Loucy (cell line): Measurements from ENCODE around the gene ADAM22.
A peak's percentile ranks its signal among the peaks of the same experiment; 100 is the strongest.

Experiments
- H2AFZ ChIP-seq: fragments of 200-600 bp; sonication (generic); 2 replicates; pipeline ENCODE4 v1.6.0; 2016; ENCODE audit warnings: antibody characterized with exemption, mild to moderate bottlenecking, low read length, moderate library complexity
- H3F3A ChIP-seq: fragments of 200-600 bp; 2 replicates; pipeline ENCODE4 v1.6.0; 2016; ENCODE audit warnings: antibody characterized with exemption, low read depth, mild to moderate bottlenecking
- H3K27me3 ChIP-seq: fragments of 200-600 bp; sonication (generic); 2 replicates; pipeline ENCODE4 v1.6.1; 2014; ENCODE audit warnings: low read length, mild to moderate bottlenecking; ENCODE audit not compliant: insufficient read depth, poor library complexity, severe bottlenecking
- H3K36me3 ChIP-seq: fragments of 200-600 bp; sonication (generic); 2 replicates; pipeline ENCODE4 v1.6.1; 2016; ENCODE audit warnings: low read length; ENCODE audit not compliant: insufficient read depth
- H3K4me1 ChIP-seq: fragments of 200-600 bp; sonication (generic); 2 replicates; pipeline ENCODE4 v1.5.1; 2014; ENCODE audit warnings: low read length, mild to moderate bottlenecking; ENCODE audit not compliant: insufficient read depth, poor library complexity, severe bottlenecking
- H3K4me2 ChIP-seq: fragments of 200-600 bp; sonication (generic); 2 replicates; pipeline ENCODE4 v1.6.0; 2014; ENCODE audit warnings: antibody characterized with exemption, low read length, low read depth, mild to moderate bottlenecking; ENCODE audit not compliant: poor library complexity, severe bottlenecking
- H3K4me3 ChIP-seq: fragments of 200-600 bp; sonication (generic); 2 replicates; pipeline ENCODE4 v1.5.1; 2014; ENCODE audit warnings: low read length, mild to moderate bottlenecking, mixed read lengths; ENCODE audit not compliant: poor library complexity, severe bottlenecking
- H3K79me2 ChIP-seq: fragments of 200-600 bp; sonication (generic); 2 replicates; pipeline ENCODE4 v1.6.1; 2014; ENCODE audit warnings: low read length; ENCODE audit not compliant: insufficient read depth
- H3K9ac ChIP-seq: fragments of 200-600 bp; sonication (generic); 2 replicates; pipeline ENCODE4 v1.6.0; 2014; ENCODE audit warnings: mild to moderate bottlenecking, low read depth, low read length, moderate library complexity; ENCODE audit not compliant: poor library complexity, severe bottlenecking
- H3K9me2 ChIP-seq: fragments of 200-600 bp; sonication (generic); replicated peaks from 2 replicates; pipeline ENCODE4 v1.6.1; 2016; ENCODE audit warnings: low read depth, low read length, mixed read lengths
- H3K9me3 ChIP-seq: fragments of 200-600 bp; sonication (generic); 2 replicates; pipeline ENCODE4 v1.6.1; 2014; ENCODE audit warnings: mild to moderate bottlenecking, antibody characterized with exemption, low read length, low read depth; ENCODE audit not compliant: insufficient read depth
- H4K20me1 ChIP-seq: fragments of 200-600 bp; sonication (generic); 2 replicates; pipeline ENCODE4 v1.6.0; 2014; ENCODE audit warnings: antibody characterized with exemption, low read length, mild to moderate bottlenecking; ENCODE audit not compliant: insufficient read depth, poor library complexity, severe bottlenecking
- CTCF ChIP-seq: fragments of 200-600 bp; sonication (generic); conservative IDR thresholded peaks from 2 replicates; pipeline ENCODE4 v1.5.1; 2014; ENCODE audit warnings: mild to moderate bottlenecking, antibody characterized with exemption, low read length
- EZH2phosphoT487 ChIP-seq: fragments of 200-600 bp; IDR thresholded peaks from 2 replicates; pipeline ENCODE4 v1.6.1; 2018; ENCODE audit warnings: antibody characterized with exemption, mild to moderate bottlenecking, moderate library complexity, borderline replicate concordance

Gene ADAM22

GRCh38 chr7:88044069-88044468 lies 110.0 kb downstream of the ADAM22 start:
- no peak overlapping the region for H3K9ac ChIP-seq
- no peak overlapping the region for H2AFZ ChIP-seq
- no peak for TF ChIP-seq EZH2phosphoT487
- no peak for TF ChIP-seq CTCF
- H3K79me2 ChIP-seq, result no peaks in the 10 kb centered on the region
- no peaks in the 10 kb centered on the region for H3K9me3 ChIP-seq
- H3K4me3 ChIP-seq, result no peak overlapping the region
- H3K4me1 ChIP-seq, result peaks cover 21% of the 10 kb centered on the region
- no peaks in the 10 kb centered on the region for H4K20me1 ChIP-seq
- H3F3A ChIP-seq, result no peaks in the 10 kb centered on the region
- H3K9me2 ChIP-seq, result no peaks in the 10 kb centered on the region
- no peaks in the 10 kb centered on the region for H3K27me3 ChIP-seq
- H3K4me2 ChIP-seq, result no peak overlapping the region
- no peaks in the 10 kb centered on the region for H3K36me3 ChIP-seq

- no peaks in the 10 kb centered on the region for H3F3A ChIP-seq
- peak overlapping the region; percentile 28 for H3K4me2 ChIP-seq
- H2AFZ ChIP-seq, result no peak overlapping the region
- no peak for TF ChIP-seq EZH2phosphoT487
- no peak for TF ChIP-seq CTCF
- no peak overlapping the region for H3K4me3 ChIP-seq
- no peaks in the 10 kb centered on the region for H3K27me3 ChIP-seq
- H3K36me3 ChIP-seq, result no peaks in the 10 kb centered on the region
- H3K4me1 ChIP-seq, result peaks cover 20% of the 10 kb centered on the region
- no peaks in the 10 kb centered on the region for H3K79me2 ChIP-seq
- no peaks in the 10 kb centered on the region for H4K20me1 ChIP-seq
- H3K9ac ChIP-seq, result no peak overlapping the region
- no peaks in the 10 kb centered on the region for H3K9me2 ChIP-seq
- no peaks in the 10 kb centered on the region for H3K9me3 ChIP-seq
These were observed 113.0 kb downstream of the ADAM22 start for GRCh38 chr7:88046839-88047573.

GRCh38 chr7:88057655-88058054 lies 123.6 kb downstream of the ADAM22 start:
- H3F3A ChIP-seq, result no peaks in the 10 kb centered on the region
- H3K9me2 ChIP-seq, result no peaks in the 10 kb centered on the region
- H3K79me2 ChIP-seq, result no peaks in the 10 kb centered on the region
- no peaks in the 10 kb centered on the region for H3K4me1 ChIP-seq
- H3K4me2 ChIP-seq, result no peak overlapping the region
- H3K9ac ChIP-seq, result no peak overlapping the region
- H3K9me3 ChIP-seq, result no peaks in the 10 kb centered on the region
- H4K20me1 ChIP-seq, result no peaks in the 10 kb centered on the region
- H2AFZ ChIP-seq, result no peak overlapping the region
- H3K27me3 ChIP-seq, result no peaks in the 10 kb centered on the region
- H3K4me3 ChIP-seq, result no peak overlapping the region
- TF ChIP-seq CTCF, result no peak
- no peak for TF ChIP-seq EZH2phosphoT487
- no peaks in the 10 kb centered on the region for H3K36me3 ChIP-seq
